Amniotic epithelial cell (primary cell): ENCODE results near the gene ABHD16A.
A peak's percentile ranks its signal among the peaks of the same experiment; 100 is the strongest.

Source experiments
- DNase-seq: peaks from one replicate; pipeline ENCODE4 v3.0.0-alpha.2; 2010; ENCODE audit warnings: low read depth

ABHD16A gene

DNA sequence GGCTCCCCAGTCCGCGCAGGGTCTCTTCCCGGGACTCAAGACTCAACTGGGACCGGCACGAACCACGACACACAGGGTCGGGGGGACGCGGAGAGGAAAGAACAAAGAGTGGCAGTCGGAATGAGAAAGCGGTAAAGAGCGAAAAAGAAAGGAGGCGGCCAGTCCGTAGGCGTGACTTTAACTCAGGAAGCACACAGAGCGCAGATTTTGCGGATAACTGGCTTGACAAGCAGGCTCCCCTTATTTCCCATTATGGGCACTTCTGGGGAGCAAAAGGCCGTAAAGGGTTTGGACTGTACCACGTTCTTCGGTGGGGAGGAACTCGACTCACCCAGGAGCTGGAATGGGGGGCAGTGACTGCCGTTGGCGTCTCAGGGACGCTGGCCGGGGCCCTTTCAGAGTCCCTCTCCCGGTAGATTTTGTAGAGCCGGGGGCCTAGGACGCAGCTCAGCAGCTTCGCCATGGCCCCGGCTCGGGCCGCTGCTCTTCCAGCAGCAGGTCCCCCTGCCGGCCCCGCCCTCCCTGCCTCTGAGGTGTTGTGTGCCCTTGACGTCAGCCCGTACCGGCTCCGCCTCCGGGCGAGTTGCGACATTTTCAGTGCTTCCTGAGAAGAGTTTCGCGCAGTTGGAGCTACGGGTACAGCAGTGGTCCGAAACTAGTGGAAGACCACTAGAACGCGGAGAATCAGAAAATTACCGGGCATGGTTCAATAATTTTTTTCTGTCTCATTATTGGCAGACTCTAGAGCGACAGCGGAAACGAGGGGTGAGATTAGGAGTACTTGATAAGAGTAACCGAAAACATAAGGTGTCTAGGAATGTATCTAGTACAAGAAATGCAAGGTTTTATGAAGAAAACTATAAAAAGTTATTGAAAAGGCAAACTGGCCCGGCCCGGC, at the start of gene ABHD16A:
TSS of gene ABHD16A (minus strand) at position 506 of the 898 bp plus-strand sequence. CDS start at position 463, 43 bp downstream.
- peak; percentile 98 for DNase-seq

DNA sequence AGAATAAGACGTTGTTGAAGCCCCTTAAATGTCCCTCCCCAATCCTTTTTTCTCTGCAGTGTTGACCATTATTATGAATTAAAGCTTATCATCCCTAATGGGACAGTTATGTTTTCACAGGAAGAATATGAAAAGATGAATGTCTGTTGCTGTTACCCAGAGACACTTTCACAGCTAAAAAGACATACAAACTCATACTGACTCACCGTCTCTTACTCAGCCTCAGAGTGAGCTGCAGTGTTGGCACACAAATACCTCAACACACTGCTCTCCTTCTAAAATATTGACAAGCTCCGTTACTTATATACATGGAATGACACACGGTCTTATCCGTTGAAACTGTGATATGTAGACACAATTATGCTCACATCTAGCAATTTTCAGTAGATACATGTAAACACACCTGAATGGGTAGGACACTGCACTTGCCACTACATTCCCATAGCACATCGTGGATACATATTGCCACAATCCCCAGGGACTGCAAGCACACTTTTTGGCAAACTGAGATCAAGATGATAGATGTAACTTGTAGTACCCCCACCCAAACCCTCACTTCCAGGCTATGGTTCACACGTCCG, 49.7 kb upstream of the ABHD16A start:
- DNase-seq: peak; percentile 90

DNA sequence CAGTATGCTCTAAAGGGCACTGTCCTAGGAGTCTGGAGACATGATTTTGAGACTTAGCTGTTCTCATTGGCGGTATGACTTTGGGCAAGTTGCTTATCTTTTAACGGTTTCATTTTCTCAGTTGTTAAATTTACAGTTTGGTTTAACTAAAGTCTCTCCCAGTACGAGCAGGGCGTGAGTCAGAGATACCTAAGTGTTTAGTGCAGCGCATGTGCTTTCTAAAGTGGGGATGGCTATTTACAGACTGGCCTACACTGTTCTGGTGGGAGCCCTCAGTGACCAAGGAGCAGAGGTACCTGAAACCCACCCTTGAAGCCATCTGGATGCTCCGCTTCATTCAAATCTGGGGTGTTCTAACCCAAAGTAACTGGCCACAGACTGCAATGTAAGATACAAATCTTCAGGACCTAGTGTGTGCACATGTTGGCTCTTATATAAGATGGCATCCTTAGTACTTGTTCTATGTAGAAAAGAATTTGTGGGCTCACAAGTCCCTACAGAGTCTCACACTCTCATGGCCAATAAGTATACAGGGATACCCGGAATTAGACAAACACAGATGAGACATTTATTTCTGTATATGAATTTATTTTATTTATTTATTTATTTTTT, 47.4 kb upstream of the ABHD16A start:
- DNase-seq: peak; percentile 80

DNA sequence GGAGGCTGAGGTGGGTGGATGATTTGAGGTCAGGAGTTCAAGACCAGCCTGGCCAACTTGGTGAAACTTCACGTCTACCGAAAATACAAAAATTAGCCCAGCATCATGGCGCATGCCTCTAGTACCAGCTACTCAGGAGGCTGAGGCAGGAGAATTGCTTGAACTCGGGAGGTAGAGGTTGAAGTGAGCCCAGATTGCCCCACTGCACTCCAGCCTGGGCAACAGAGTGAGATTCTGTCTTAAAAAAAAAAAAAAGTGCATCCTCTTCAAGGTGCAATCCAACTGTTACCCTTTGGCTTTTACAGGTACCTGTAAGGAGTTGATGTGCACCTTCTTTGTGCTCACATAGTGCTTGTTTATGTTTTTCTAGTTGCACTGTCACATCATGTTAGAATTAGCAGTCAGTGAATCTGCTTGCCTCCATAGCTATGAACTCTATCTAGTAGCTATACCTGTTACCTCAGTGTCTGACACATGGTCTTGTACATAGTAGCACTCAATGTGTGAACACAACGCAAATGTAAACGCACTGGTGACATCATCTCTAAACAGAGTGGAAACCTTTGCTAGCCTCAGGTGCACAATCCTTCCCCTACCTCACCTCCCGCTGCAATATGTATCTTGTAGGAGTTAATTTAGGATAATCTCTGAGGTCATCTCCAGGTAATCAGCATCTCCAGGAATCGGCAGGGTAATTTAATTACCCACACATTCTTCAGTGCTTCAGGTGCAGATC, 46.3 kb upstream of the ABHD16A start:
- DNase-seq: no peak

DNA sequence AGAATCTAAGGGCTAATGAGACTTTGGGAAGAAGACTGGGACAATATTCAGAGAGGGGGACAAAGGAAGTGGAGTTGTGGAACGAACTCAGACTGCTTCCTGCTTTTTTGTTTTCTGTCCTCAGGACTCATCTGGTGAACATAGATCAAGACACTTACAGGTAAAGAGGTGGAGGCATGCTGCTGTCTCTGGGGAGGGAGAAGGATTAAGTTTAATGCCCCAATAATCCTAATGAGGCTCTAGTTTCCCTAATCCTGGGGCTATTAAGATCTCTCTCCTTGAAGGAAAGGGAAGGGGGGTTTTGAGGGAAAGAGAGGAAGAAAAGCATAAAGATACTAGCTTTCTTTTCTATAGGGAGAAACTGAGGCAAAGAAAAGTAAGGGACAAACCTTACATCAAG, 41.3 kb upstream of the ABHD16A start:
- no peak for DNase-seq

DNA sequence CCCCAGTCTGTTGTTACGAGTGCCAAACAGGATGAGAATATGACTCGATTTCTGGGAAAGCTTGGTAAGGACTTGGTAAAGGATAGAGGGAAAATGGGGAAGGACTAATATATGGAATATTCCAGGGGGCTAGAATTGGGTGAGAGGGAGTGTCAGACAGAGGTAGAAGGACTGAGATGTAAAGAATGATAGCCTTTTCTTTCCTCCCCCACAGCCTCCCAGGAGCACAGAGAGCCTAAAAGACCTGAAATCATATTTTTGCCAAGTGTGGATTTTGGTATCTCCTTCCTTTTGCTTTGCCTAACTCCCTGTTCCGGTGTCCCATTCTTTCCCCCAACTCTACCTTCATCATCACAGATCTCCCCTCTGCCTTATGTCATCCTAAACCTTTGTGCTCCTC, 39.8 kb upstream of the ABHD16A start:
- DNase-seq: no peak

DNA sequence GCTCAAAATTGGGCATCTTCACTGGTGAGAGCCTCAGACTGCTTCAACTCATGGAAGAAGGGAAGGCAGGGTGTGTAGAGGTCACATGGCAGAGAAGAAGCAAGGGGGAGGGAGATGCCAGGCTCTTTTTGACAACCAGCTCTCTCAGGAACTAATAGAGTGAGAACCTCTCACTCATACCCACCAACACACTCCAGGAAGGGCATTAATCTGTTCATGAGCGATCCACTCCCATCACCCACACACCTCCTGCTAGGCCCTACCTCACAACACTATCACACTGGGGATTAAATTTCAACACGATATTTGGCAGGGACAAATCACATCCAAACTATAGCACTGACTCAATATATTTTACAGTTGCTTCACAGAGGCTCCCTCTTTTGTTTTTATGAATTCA, 38.7 kb upstream of the ABHD16A start:
- DNase-seq: no peak

DNA sequence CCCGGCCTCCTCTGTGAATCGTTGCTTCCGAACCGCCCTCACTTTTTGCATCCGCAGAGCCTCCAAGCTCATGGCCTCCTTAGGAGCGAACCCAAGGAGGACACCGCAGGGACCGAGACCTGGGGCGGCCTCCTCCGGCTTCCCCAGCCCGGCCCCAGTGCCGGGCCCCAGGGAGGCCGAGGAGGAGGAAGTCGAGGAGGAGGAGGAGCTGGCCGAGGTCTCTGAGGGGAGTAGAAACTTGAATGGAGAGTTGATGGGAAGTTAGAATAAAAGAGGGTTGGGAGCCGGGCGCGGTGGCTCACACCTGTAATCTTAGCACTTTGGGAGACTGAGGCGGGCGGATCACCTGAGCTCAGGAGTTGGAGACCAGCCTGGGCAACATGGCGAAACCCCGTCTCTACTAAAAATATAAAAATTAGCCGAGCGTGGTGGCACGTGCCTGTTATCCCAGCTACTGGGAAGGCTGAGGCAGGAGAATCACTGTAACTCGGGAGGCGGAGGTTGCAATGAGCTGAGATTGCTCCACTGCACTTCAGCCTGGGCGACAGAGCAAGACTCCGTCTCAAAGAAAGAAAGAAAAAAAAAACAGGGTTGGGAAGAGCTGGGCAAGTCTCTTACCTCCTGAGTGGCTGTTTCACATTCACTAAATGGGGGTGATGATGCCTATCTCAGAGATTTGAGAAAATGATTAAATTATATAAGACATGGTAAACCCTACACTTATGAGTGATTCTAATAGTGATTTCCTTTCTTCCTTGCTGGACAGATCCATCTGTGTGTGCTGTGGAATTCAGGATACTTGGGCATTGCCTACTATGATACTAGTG, 37.5 kb upstream of the ABHD16A start:
- DNase-seq: no peak

DNA sequence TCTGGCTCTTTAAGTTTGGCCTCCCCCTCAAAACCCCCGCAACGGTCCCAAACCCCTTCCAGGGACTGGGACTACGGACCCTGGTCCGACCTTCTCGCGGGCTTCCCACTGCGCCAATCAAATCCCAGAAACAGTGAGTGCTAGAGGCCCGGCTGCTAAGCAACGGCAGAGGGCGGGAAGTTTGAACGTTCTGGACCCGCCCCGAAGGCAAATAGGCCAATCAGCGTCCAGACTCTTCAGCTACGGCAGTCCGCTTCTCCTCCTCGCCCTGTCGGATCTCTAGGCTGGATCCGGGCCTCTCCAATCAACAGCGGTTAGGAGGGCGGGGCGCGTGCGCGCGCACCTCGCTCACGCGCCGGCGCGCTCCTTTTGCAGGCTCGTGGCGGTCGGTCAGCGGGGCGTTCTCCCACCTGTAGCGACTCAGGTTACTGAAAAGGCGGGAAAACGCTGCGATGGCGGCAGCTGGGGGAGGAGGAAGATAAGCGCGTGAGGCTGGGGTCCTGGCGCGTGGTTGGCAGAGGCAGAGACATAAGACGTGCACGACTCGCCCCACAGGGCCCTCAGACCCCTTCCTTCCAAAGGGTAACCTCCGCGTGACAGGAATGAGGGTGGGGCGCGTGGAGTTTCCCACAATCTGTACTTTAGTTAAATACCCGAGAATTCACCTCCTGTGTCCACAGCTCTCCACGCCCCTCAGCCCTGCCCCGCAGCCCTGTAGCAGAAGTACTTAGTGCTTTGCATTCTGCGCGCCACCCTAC, 36.7 kb upstream of the ABHD16A start, which contains the start of gene MSH5:
TSS of gene MSH5 (plus strand) at position 367 of the 758 bp plus-strand sequence. CDS start 462 bp downstream, outside the sequence.
- peak; percentile 98 for DNase-seq

DNA sequence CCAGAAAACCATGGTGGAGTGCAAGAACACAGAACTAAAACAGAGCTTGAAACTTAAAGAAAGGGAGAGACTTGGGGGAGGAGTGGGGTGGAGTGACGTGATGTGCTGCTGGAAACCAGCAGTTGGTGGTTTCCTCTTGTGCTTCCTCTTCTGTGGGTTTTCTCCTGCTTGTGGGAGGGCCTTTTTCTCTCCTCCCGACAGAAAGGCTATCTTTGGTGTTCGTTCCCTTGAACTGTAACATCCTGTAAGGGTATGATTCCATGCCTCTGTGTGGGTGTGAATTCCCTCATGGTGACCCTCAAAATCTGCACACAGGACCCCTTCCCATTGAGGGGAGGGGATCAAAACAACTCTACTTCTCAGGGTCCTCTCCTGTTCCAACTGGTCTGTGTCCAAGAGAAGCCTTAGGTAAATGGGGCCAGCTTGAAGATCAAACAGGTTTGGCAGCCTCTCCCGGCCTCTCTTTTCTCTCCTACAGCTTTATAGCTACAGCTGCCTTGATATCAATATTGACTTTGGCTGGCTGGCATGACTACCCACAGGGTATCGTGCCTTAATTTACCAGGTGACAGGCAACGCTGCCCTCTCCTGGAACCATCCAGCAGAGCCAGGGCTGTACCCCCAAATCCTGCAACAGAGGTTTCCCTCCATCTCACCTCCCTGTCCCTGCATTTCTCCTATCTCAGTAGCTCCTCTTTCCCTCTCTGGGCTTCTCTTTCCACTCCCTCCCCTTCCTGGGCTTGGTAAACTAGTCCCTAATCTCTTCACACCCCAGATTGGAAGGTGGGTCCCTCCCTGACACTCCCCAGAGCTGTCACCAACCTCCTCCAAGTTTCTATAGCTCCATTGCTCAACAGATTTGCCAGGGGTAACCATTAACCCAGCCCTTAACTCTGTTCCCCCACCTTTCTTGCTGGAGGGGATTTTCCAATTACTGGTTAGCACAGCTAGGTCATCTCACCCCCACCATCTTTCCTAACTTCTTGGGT, 35.2 kb upstream of the ABHD16A start:
- peak; percentile 90 for DNase-seq

DNA sequence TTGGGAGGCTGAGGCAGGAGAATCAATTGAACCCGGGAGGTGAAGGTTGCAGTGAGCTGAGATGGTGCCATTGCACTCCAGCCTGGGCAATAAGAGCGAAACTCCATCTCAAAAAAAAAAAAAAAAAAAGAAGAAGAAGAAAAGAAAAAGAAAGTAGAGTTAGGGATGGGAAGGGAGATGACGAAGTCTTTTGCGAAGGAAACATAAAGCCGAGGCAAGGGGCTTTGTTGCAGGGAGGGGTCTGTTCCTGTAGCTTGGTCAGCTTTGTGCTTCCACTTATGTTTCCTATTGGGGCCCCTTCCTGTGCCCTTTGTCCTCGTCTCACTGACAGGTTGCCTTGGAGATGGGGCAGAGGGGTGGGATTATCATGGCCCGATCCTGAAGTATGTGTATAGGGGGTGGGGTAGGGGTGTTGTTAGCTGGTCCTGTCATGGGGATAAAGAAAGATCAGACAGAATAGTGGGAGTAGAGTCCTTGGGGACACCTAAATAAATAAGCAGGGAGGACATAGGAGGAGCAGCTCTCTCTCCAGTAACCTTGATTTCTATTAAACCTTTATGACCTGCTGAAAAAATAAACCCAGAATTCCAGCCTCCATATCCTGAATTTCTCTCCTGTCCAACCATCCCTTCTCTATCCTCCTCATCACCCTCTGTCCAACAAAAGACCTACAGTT, 34.3 kb upstream of the ABHD16A start:
- peak; percentile 33 for DNase-seq

DNA sequence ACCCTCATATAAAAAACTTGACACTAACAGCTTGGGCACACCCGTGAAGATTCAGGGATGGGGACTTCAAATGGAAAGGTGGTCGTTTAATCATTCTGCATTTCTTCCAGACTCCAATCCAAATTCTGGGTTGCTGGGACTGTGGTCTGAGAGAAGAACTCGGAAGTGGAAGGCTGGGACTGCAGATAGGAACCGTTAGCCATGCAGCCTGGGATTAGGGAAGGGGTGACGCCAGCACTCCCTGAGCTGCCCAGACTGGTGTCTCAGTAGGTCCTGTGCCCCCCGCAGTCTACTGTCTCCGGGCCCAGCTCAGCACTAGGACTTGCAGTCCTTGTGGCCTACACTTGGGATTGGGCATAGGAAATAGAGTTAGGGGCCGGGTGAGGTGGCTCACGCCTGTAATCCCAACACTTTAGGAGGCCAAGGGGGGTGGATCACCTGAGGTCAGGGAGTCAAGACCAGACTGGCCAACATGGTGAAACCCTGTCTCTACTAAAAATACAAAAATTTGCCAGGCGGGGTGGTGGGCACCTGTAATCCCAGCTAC, 33.7 kb upstream of the ABHD16A start:
- no peak for DNase-seq

DNA sequence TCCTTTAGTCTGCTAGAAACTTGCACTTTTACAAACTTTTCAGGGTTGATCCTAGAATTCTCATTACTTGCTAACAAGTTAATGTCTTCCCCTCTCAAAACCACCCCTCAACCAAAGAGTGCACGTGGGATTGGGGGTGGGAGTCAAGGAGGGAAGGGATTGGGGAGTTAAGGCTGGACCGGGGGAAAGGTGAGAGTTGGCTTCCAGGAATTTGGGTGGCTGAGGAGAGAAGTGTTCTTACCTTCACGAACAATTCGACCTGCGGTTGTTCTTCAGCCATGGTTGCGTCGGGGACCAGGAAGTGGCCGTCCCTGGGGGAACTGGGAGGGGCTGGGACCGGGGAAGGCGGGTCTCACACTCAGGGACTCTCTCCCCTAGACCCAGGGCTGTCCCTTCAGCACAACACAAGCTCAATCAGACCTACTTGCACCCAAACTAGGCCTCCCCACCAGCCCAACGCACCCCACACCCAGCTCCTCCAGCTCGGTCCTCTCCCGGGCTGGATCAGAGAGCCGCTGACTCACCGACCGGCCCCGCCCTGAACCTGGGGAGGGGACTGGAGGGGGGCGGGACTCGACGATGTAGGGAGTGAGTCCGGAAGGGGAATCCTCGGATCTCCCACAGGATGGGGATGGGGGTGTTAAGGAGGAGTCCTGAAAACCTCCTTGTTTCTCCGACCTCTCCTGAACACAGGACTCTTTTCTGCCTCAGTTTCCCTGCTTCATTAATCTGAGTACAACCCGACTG, 33.1 kb upstream of the ABHD16A start, which contains the start of gene CLIC1:
TSS of gene CLIC1 (minus strand) at position 510 of the 747 bp plus-strand sequence. CDS start at position 280, 230 bp downstream.
- DNase-seq: peak; percentile 75

DNA sequence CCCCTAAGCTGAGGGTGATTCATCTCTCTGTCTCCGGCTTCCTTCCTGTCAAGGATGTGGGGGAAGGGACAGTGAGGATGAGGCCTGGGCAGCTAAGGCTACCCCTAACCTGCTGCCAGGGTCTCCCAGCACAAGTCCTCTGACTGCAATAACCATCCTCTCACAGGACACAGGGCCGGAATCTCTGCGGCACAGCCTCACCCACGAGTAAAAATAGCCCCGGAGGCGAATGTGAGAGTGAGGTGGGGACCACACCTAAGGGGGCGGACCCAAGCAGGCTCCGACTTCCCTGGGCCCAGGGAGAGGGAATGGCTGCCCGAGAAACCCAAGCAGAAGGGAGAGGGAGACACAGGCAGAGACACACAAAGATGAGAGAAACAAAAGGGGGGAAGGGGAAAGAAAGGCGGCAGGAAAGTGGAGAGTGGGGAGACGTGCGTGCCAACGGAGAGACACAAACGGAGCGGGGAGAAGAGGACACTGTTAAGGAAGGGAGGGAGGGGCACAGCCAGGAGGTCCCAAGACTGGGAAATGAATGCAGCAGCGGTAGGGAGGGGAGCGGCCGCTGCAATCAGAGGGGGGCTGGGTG, 31.8 kb upstream of the ABHD16A start:
- peak; percentile 69 for DNase-seq

DNA sequence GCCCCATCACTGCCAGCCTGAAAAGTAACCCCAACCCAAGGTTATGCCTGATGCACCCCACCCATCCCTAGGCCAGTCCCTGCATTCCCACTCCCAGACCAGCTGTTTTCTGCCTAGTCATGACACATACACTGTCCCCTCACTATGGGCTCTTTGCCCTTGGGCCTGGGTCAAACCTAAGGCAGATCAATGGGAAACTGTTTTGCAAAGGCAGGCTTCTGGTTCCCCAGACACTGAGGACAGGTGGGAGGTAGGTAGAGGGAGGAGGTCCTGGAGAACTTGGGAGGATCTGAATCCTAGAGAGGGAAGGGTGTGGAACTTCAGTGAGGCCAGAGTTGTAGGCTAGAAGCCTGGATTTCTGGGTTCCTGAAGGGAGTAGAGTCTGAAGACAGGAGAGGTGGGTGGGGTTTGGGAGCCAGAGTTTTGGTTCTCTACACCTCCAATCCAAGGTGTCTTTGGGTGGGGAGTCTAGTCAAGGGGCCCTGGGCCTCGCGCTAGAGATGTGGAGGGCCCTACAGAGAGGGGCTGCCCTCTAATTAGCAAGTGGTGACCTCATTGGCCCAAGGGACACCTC, 31.2 kb upstream of the ABHD16A start:
- no peak for DNase-seq

DNA sequence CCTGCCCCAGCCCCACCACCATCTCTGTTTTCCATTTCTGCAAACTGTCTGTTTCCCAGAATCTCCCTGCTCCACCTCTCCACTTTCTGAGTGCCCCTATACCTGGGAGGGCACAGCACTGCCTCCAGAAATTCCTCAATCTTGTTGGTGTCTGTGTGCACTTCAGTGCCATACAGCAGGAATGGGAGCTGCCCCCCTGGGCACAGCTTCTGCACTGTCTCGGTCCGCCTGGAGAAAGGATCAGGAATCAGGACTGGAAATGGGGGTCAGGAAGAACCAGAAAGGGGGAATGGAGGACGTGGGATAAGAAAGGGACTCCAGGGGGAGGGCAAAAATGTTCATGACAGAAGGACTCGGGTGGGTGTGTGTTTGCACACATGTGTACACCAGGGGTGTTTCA, 30.6 kb upstream of the ABHD16A start:
- DNase-seq: no peak

DNA sequence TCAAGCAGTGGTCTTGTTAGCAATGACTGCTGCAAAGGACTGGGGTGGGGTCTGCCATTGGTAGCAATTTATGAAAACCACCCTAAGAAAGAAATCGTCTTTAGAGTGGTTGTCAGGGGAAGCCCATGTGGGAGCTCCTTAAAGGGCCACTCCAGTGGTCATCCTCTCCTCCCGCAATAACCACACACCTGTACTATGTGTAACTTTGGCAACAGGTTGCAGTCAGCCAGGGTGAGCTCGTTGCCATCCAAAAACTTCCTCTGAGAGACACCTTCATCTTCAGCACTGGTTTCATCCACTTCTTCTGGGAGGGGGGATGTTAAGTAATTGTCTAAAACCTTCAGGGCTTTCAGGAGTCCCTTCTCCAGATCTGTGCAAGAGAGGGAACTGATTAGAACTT, 28.9 kb upstream of the ABHD16A start:
- DNase-seq: no peak
